H9 (cell line): Measurements from ENCODE around the gene SH3TC2. TPM values are rescaled to one million over a fixed set of nuclear protein-coding genes. Genes with fewer than 3 reads are reported as not detected.

Experiments used
- DNase-seq: peaks from one replicate; pipeline ENCODE4 v3.0.0-alpha.2; 2017
- H2AFZ ChIP-seq: one replicate; pipeline ENCODE4 v1.6.1; 2013; ENCODE audit warnings: mild to moderate bottlenecking, low read length, control low read depth, moderate library complexity
- H2AK5ac ChIP-seq: 2 replicates; pipeline ENCODE4 v1.6.1; 2013; ENCODE audit warnings: low read length, control low read depth, mixed read lengths; ENCODE audit not compliant: insufficient read length
- H2BK120ac ChIP-seq: one replicate; pipeline ENCODE4 v1.6.1; 2013; ENCODE audit warnings: low read depth, mild to moderate bottlenecking, low read length, control low read depth, inconsistent platforms; ENCODE audit not compliant: poor library complexity, severe bottlenecking
- H2BK12ac ChIP-seq: 2 replicates; pipeline ENCODE4 v1.6.1; 2013; ENCODE audit warnings: low read length, control low read depth, mixed read lengths, low read depth; ENCODE audit not compliant: insufficient read length
- H2BK15ac ChIP-seq: 2 replicates; pipeline ENCODE4 v1.6.1; 2013; ENCODE audit warnings: low read depth, low read length, control low read depth
- H2BK20ac ChIP-seq: one replicate; pipeline ENCODE4 v1.6.1; 2013; ENCODE audit warnings: low read depth, mild to moderate bottlenecking, low read length, control low read depth, inconsistent platforms; ENCODE audit not compliant: poor library complexity, severe bottlenecking
- H2BK5ac ChIP-seq: 2 replicates; pipeline ENCODE4 v1.6.1; 2013; ENCODE audit warnings: low read length, control low read depth, mixed read lengths; ENCODE audit not compliant: insufficient read length
- H3K14ac ChIP-seq: 2 replicates; pipeline ENCODE4 v1.6.1; 2013; ENCODE audit warnings: low read length, control low read depth; ENCODE audit not compliant: insufficient read depth
- H3K18ac ChIP-seq: 2 replicates; pipeline ENCODE4 v1.6.1; 2013; ENCODE audit warnings: low read depth, mild to moderate bottlenecking, mixed read lengths, low read length, control low read depth; ENCODE audit not compliant: insufficient read length
- H3K23ac ChIP-seq: 2 replicates; pipeline ENCODE4 v1.6.1; 2013; ENCODE audit warnings: low read length, control low read depth, mixed read lengths, low read depth; ENCODE audit not compliant: insufficient read length
- H3K23me2 ChIP-seq: 2 replicates; pipeline ENCODE4 v1.6.1; 2013; ENCODE audit warnings: low read depth, mild to moderate bottlenecking, mixed read lengths, low read length, control low read depth; ENCODE audit not compliant: insufficient read length, poor library complexity, severe bottlenecking
- H3K27ac ChIP-seq: 2 replicates; pipeline ENCODE4 v1.5.1; 2013; ENCODE audit warnings: low read length, control low read depth, mixed read lengths, low read depth; ENCODE audit not compliant: insufficient read length
- H3K27me3 ChIP-seq: 2 replicates; pipeline ENCODE4 v1.6.1; 2013; ENCODE audit warnings: low read length, control low read depth, inconsistent platforms; ENCODE audit not compliant: insufficient read depth
- H3K4ac ChIP-seq: 2 replicates; pipeline ENCODE4 v1.6.1; 2013; ENCODE audit warnings: low read depth, mild to moderate bottlenecking, control low read depth, inconsistent platforms, low read length, moderate library complexity
- H3K4me1 ChIP-seq: 2 replicates; pipeline ENCODE4 v1.6.1; 2013; ENCODE audit warnings: low read length, control low read depth, inconsistent platforms; ENCODE audit not compliant: insufficient read depth
- H3K4me2 ChIP-seq: 2 replicates; pipeline ENCODE4 v1.6.1; 2013; ENCODE audit warnings: low read length, control low read depth, mixed read lengths; ENCODE audit not compliant: insufficient read length, insufficient read depth
- H3K56ac ChIP-seq: 2 replicates; pipeline ENCODE4 v1.6.1; 2013; ENCODE audit warnings: low read depth, mild to moderate bottlenecking, mixed read lengths, low read length, control low read depth; ENCODE audit not compliant: insufficient read length
- H3K79me1 ChIP-seq: 2 replicates; pipeline ENCODE4 v1.6.1; 2013; ENCODE audit warnings: low read depth, mild to moderate bottlenecking, moderate library complexity, low read length, control low read depth, inconsistent platforms; ENCODE audit not compliant: insufficient read depth, poor library complexity, severe bottlenecking
- H3K79me2 ChIP-seq: 2 replicates; pipeline ENCODE4 v1.6.1; 2013; ENCODE audit warnings: low read length, control low read depth, inconsistent platforms; ENCODE audit not compliant: insufficient read depth
- H3K9ac ChIP-seq: 2 replicates; pipeline ENCODE4 v1.6.1; 2013; ENCODE audit warnings: low read length, control low read depth, mixed read lengths; ENCODE audit not compliant: insufficient read length; ENCODE audit errors: extremely low read depth
- H3K9me3 ChIP-seq: one replicate; pipeline ENCODE4 v1.6.1; 2013; ENCODE audit warnings: low read depth, low read length, inconsistent platforms; ENCODE audit not compliant: control insufficient read depth
- H3T11ph ChIP-seq: one replicate; pipeline ENCODE4 v1.6.1; 2013; ENCODE audit warnings: mild to moderate bottlenecking, low read length, control low read depth, inconsistent platforms
- H4K20me1 ChIP-seq: one replicate; pipeline ENCODE4 v1.6.1; 2013; ENCODE audit not compliant: control insufficient read depth, insufficient read length, insufficient read depth
- H4K5ac ChIP-seq: 2 replicates; pipeline ENCODE4 v1.6.1; 2013; ENCODE audit warnings: low read depth, mild to moderate bottlenecking, mixed read lengths, low read length, control low read depth; ENCODE audit not compliant: insufficient read length
- H4K8ac ChIP-seq: replicated peaks from 2 replicates; pipeline ENCODE4 v1.6.1; 2013; ENCODE audit warnings: low read length, control low read depth, mixed read lengths, low read depth; ENCODE audit not compliant: insufficient read length
- H4K91ac ChIP-seq: 2 replicates; pipeline ENCODE4 v1.6.1; 2013; ENCODE audit warnings: low read depth, mild to moderate bottlenecking, moderate library complexity, mixed read lengths, low read length, control low read depth; ENCODE audit not compliant: insufficient read length
- H3K27ac Mint-ChIP-seq, 3 experiments: 2 replicates in 2 of 3; 3 replicates in 1 of 3; pipeline ENCODE4 v1.8.0; 2020 to 2021; ENCODE audit warnings: mixed read lengths in 3 of 3, mild to moderate bottlenecking in 1 of 3, moderate library complexity in 1 of 3
- H3K27me3 Mint-ChIP-seq: 2 replicates; pipeline ENCODE4 v1.8.0; 2021; ENCODE audit warnings: low read depth, mild to moderate bottlenecking, moderate library complexity, mixed read lengths
- H3K36me3 Mint-ChIP-seq, 3 experiments: 2 replicates in 2 of 3; 3 replicates in 1 of 3; pipeline ENCODE4 v1.8.0; 2020 to 2021; ENCODE audit warnings: low read depth in 3 of 3, mixed read lengths in 3 of 3; ENCODE audit not compliant: insufficient read depth in 1 of 3
- H3K4me1 Mint-ChIP-seq, 2 experiments: 2 replicates each; pipeline ENCODE4 v1.8.0; 2020; ENCODE audit warnings: mixed read lengths in 2 of 2
- H3K4me3 Mint-ChIP-seq, 2 experiments: 2 replicates in 1 of 2; 3 replicates in 1 of 2; pipeline ENCODE4 v1.8.0; 2020 to 2021; ENCODE audit warnings: mild to moderate bottlenecking in 2 of 2, mixed read lengths in 2 of 2, moderate library complexity in 1 of 2
- H3K9me3 Mint-ChIP-seq, 2 experiments: 2 replicates in 1 of 2; 3 replicates in 1 of 2; pipeline ENCODE4 v1.8.0; 2020; ENCODE audit warnings: mild to moderate bottlenecking in 2 of 2, mixed read lengths in 2 of 2, moderate library complexity in 1 of 2
- CTCF ChIP-seq: fragments of 200-600 bp; sonication (generic); conservative IDR thresholded peaks from 3 replicates; pipeline ENCODE4 v1.8.0; 2021; ENCODE audit warnings: antibody characterized with exemption, mild to moderate bottlenecking
- WGBS: extraction: QIAGEN DNeasy Blood & Tissue Kit; methylation state at CpG from one replicate; pipeline ENCODE4 v1.1.7; 2013; ENCODE audit warnings: missing lambda C conversion rate, low lambda C conversion rate, mixed read lengths; ENCODE audit not compliant: insufficient read length; ENCODE audit errors: extremely low coverage; 5-methylcytosine and 5-hydroxymethylcytosine counted together
- total RNA-seq: library from RNA; stranded (reverse); gene quantifications from 2 replicates; pipeline ENCODE4 v1.2.1, GENCODE V29; 2021

The SH3TC2 gene
- total RNA-seq, 1 experiment from 2014 or later = not detected

GRCh38 chr5:148973455-148973854, 89.4 kb downstream of the SH3TC2 start:
- no peak overlapping the region for H2BK20ac ChIP-seq
- H3K23me2 ChIP-seq = no peaks in the 10 kb centered on the region
- H2BK12ac ChIP-seq = no peak overlapping the region
- H3K9me3 ChIP-seq = no peaks in the 10 kb centered on the region
- no peak overlapping the region for H2BK5ac ChIP-seq
- H3K27me3 Mint-ChIP-seq = no peaks in the 10 kb centered on the region
- no CpG with 5 or more reads among the region's 2 CpGs for WGBS
- no peak for DNase-seq
- peaks cover 25 to 35% of the 10 kb centered on the region in 2 experiments for H3K4me1 Mint-ChIP-seq
- H3K18ac ChIP-seq = no peak overlapping the region
- H3K27ac Mint-ChIP-seq = no peak overlapping the region
- H3K56ac ChIP-seq = no peak overlapping the region
- no peak overlapping the region for H4K91ac ChIP-seq
- no peak overlapping the region for H3K23ac ChIP-seq
- H3K4me3 Mint-ChIP-seq = no peak overlapping the region
- TF ChIP-seq CTCF = no peak
- H3K27ac ChIP-seq = no peak overlapping the region
- no peak overlapping the region for H3K9ac ChIP-seq
- H2AK5ac ChIP-seq = no peak overlapping the region
- H3K27me3 ChIP-seq = no peaks in the 10 kb centered on the region
- no peak overlapping the region for H2BK120ac ChIP-seq
- no peak overlapping the region for H3K4me2 ChIP-seq
- no peaks in the 10 kb centered on the region; a peak in 1 of 7 replicates for H3K36me3 Mint-ChIP-seq
- no peaks in the 10 kb centered on the region for H3K79me2 ChIP-seq
- peaks cover 10% of the 10 kb centered on the region; the same call in 1 of the 2 replicates for H3K4me1 ChIP-seq
- no peaks in the 10 kb centered on the region for H3K9me3 Mint-ChIP-seq
- H2AFZ ChIP-seq = no peak overlapping the region
- H4K20me1 ChIP-seq = no peaks in the 10 kb centered on the region
- no peak overlapping the region for H3K4ac ChIP-seq
- H3K79me1 ChIP-seq = no peaks in the 10 kb centered on the region
- H4K8ac ChIP-seq = no peak overlapping the region
- no peak overlapping the region for H3K14ac ChIP-seq
- no peak overlapping the region for H4K5ac ChIP-seq
- no peak overlapping the region for H2BK15ac ChIP-seq
- no peak overlapping the region for H3T11ph ChIP-seq
